Skeletal muscle tissue (tissue), 4 donors: ENCODE measurements around the gene UNC5CL. TPM values are rescaled to one million over a fixed set of nuclear protein-coding genes. Genes with fewer than 3 reads are reported as not detected.

ENCODE experiments used
- H3K27ac ChIP-seq: one replicate; pipeline ENCODE4 v1.7.0; 2013; ENCODE audit warnings: mild to moderate bottlenecking, low read depth, low read length, inconsistent platforms
- H3K27me3 ChIP-seq, 3 donors: one replicate each; pipeline ENCODE4 v1.7.0; 2013; ENCODE audit warnings: low read length in 3 of 3; ENCODE audit not compliant: control insufficient read depth in 3 of 3, insufficient read depth in 3 of 3
- H3K36me3 ChIP-seq, 3 donors: one replicate each; pipeline ENCODE4 v1.7.0; 2013; ENCODE audit warnings: low read length in 3 of 3; ENCODE audit not compliant: control insufficient read depth in 3 of 3, insufficient read depth in 3 of 3
- H3K4me1 ChIP-seq, 3 donors: one replicate each; pipeline ENCODE4 v1.7.0; 2013; ENCODE audit warnings: low read length in 3 of 3, mild to moderate bottlenecking in 3 of 3; ENCODE audit not compliant: control insufficient read depth in 3 of 3, insufficient read depth in 3 of 3
- H3K4me3 ChIP-seq, 3 donors: one replicate each; pipeline ENCODE4 v1.7.0; 2013; ENCODE audit warnings: low read length in 3 of 3
- H3K9ac ChIP-seq, 3 donors: one replicate each; pipeline ENCODE4 v1.7.0; 2013; ENCODE audit warnings: low read length in 3 of 3, mild to moderate bottlenecking in 3 of 3, moderate library complexity in 2 of 3, low read depth in 1 of 3
- H3K9me3 ChIP-seq, 3 donors: one replicate each; pipeline ENCODE4 v1.7.0; 2013; ENCODE audit warnings: low read length in 3 of 3; ENCODE audit not compliant: control insufficient read depth in 3 of 3
- total RNA-seq: library from RNA; depleted of rRNA; stranded (reverse); fragments of >200 nt; gene quantifications from one replicate; pipeline ENCODE4 v1.2.3, GENCODE V29; 2014
- donor health status: Osteomylitis.

The UNC5CL gene
- total RNA-seq, 1 donor from 2014 or later: 2.1 TPM

GRCh38 chr6:40998661-40999060, 40.4 kb downstream of the UNC5CL start:
- Histone ChIP-seq H3K4me3 (no peak overlapping the region), H3K27ac (peak overlapping the region; percentile 26), H3K9ac (no peak overlapping the region), H3K36me3 (no peaks in the 10 kb centered on the region), H3K4me1 (peaks cover 24 to 35% (median 32%) of the 10 kb centered on the region in 3 donors), H3K27me3 (no peaks in the 10 kb centered on the region), H3K9me3 (no peaks in the 10 kb centered on the region)

DNA sequence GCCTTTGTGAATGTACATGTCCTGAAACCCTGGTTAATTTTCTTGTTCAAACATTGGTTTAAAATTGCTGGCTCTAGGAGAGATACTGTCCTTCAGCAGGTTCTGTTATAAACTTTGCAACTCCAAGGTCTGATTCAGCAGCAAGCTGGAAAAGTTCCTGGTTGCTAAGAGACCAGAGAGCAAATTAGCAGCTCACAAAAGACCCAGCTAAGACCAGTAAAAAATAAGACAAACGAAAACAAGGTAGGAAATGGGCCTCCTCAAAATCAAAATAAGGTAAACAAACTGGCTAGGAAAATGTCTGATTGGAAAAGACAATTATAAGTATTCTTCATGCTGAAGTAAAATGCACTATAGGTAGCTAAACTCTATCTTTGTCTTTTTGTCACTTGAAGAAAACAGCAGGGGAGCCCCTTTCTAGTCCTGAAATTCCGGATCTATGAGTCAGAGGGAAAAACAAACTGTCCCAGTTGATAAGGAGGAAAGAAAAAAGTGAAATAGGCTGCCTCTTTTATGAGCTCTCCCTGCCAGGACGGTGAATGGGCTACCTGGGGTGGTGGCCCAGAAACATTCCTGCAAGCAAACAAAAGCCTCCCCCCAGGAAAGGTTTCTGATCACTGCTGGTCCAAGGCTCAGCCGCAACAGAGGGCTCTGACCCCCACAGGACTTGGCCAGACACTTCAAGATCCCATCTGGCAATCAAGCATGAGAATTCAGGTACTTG, 41.6 kb downstream of the UNC5CL start:
- H3K4me1 ChIP-seq: peaks cover 19 to 30% (median 24%) of the 10 kb centered on the region in 3 donors
- H3K27ac ChIP-seq: no peak overlapping the region
- H3K9me3 ChIP-seq: no peaks in the 10 kb centered on the region
- no peaks in the 10 kb centered on the region for H3K27me3 ChIP-seq
- no peak overlapping the region for H3K4me3 ChIP-seq
- no peaks in the 10 kb centered on the region for H3K36me3 ChIP-seq
- peak overlapping the region in 1 of 3 donors; percentile 26 for H3K9ac ChIP-seq

DNA sequence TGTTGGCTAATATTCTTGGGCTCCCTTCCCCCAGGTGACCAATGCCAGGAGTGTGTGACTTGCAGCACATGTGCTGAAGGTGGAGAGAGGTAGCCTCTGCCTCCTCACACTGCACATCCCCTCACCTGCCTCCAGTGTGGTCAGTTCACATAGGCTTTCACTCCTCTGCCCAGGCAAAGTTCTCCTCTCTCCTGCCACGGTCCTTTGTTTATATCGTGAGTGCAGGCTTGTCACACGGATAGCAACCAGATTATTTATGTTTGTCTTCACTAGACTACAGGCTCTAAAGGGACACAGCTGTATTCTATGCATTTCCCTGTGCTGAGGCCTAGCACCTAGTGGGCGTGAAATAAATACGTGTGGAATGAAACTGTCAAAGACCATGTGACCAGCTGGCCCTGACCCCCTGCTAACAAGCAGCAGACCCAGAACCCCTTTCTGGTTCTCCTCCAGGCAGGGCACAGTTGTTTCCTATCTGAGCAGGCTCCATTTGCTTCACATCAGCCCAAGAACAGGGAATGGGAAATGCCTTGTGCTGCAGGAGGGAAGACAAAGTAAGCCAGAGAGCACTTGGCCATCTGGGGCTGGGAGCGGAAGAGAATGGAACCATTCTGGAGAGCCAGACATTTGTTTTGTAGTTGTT, 42.3 kb downstream of the UNC5CL start:
- Histone ChIP-seq H3K9ac (no peak overlapping the region), H3K27ac (no peak overlapping the region), H3K27me3 (no peaks in the 10 kb centered on the region), H3K9me3 (no peaks in the 10 kb centered on the region), H3K4me1 (peaks cover 13 to 24% (median 17%) of the 10 kb centered on the region in 3 donors), H3K36me3 (no peaks in the 10 kb centered on the region), H3K4me3 (no peak overlapping the region)

GRCh38 chr6:40992746-40993145, 46.3 kb downstream of the UNC5CL start:
- Histone ChIP-seq H3K27ac (no peak overlapping the region), H3K36me3 (no peaks in the 10 kb centered on the region), H3K4me1 (peaks cover 8 to 11% (median 10%) of the 10 kb centered on the region in 3 donors), H3K27me3 (no peaks in the 10 kb centered on the region), H3K9me3 (no peaks in the 10 kb centered on the region), H3K4me3 (no peak overlapping the region), H3K9ac (no peak overlapping the region)

- Histone ChIP-seq H3K9ac (no peak overlapping the region), H3K9me3 (no peaks in the 10 kb centered on the region), H3K27me3 (no peaks in the 10 kb centered on the region), H3K36me3 (no peaks in the 10 kb centered on the region), H3K27ac (no peak overlapping the region), H3K4me3 (no peak overlapping the region), H3K4me1 (peaks cover 0 to 2% (median 0%) of the 10 kb centered on the region in 3 donors)
Observed at GRCh38 chr6:40990301-40990700, 48.7 kb downstream of the UNC5CL start.

DNA sequence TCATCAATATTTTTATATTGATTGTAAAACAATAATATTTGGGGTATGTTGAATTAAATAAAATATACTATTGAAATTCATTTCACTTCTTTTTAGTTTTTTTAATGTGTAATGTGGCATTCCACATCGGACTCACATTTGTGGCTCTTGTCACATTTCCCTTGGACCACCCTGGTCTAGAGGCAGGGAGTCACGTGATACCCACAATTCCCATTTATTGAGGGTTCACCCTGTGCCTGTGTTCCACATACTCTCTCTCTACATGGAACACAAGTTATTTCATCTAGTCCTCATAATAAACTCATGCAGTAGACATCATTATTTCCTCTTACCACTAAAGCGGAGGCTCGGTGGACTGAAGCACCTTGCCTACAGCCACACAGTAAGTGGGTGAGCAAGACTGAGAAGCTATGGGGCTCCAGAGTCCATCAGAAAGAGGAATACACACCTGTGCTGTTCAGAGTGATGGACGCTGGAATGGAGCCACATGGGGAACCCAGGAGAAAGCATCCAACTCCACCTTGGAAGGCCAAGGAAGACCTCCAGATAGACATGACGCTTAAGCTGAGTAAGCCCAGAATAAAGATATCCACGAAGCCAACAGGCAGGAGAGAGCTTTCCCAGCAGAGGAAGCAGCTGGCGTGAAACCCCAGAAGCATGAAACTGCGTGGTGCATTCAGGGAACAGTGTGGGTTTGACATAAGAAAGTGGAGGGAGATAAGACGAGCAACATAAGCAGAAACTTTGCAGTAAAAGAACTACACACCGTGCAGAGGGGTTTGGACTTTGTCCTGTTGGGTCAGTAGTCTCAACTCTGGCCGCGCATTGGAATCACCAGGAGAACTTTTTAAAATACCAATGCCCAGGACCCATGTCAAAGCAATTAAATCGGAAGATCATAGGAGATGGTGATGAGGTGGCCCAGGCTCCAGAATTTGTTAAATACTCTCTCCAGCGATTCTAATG, 49.5 kb downstream of the UNC5CL start:
- Histone ChIP-seq H3K9ac (no peak overlapping the region), H3K9me3 (no peaks in the 10 kb centered on the region), H3K27me3 (no peaks in the 10 kb centered on the region), H3K36me3 (no peaks in the 10 kb centered on the region), H3K27ac (no peak overlapping the region), H3K4me3 (no peak overlapping the region), H3K4me1 (peaks cover 0 to 2% (median 0%) of the 10 kb centered on the region in 3 donors)

- Histone ChIP-seq H3K9me3 (no peaks in the 10 kb centered on the region), H3K27me3 (no peaks in the 10 kb centered on the region), H3K27ac (no peak overlapping the region), H3K4me3 (no peak overlapping the region), H3K4me1 (peaks cover 0 to 2% (median 0%) of the 10 kb centered on the region in 3 donors), H3K9ac (no peak overlapping the region), H3K36me3 (no peaks in the 10 kb centered on the region)
Observed at GRCh38 chr6:40988634-40989033, 50.4 kb downstream of the UNC5CL start.

DNA sequence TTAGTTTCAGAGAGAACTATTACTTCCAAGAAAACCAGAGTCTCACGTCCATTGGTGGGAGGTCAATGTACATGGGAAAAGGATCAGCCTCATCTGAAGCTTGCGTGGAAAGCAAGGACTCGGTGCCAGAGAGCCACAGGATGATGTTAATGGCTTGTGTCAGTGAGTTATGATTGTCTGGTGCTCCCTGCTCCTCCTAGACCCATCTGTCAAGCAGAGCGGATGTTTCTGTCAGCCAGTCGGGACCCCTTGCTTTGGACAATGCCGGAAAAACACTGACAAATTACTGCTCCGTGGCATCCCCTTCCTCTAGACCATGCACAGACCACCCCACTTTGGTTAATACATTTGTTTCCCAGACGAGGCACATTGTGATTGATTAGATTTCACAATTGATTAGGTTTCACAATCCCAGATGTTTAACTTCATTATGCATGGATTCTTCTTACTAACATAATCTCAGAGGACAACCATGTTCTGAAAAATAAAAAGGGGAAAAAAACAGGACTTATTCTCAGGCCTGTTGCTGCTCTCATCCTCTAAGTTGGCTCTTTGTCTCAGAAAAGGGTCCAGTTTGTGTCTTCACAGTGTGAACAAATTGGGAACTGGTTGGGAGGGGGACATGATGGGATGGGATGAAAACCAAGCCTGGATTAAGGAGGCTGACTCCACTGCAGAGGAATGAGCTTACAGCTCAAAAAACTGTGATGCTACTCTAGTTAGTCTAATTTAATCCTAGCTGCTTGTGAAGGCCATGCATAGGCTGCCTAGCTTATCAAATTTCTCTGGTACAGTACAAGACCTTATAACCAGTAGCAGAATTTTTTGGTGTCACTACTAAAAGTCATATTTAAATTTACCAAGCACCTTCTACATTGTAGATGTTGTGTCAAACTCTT, 51.9 kb downstream of the UNC5CL start:
- Histone ChIP-seq H3K9me3 (no peaks in the 10 kb centered on the region), H3K36me3 (no peaks in the 10 kb centered on the region), H3K27me3 (peaks cover 0 to 2% (median 0%) of the 10 kb centered on the region in 3 donors), H3K4me3 (no peak overlapping the region), H3K27ac (no peak overlapping the region), H3K4me1 (no peaks in the 10 kb centered on the region), H3K9ac (no peak overlapping the region)

DNA sequence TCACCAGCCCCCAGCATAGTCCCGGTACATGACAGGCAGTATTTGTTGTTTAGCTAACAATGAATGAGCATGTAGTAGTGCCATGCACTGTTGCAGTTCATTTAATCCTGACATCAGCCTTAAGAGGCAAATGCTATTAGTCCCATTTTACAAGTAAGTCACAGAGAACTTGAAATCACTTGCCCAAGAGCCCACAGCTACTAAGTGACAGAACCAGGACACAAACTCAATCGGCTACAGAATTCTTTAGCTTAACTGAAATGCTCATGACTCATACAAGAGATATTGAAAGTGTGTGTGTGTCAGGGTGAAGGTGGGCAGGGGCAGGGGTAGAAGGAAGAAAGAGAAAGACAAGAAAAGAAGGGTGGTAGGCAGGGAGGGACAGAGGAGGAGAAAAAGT, 52.7 kb downstream of the UNC5CL start:
- H3K9me3 ChIP-seq: no peaks in the 10 kb centered on the region
- no peak overlapping the region for H3K27ac ChIP-seq
- no peak overlapping the region for H3K4me3 ChIP-seq
- H3K36me3 ChIP-seq: no peaks in the 10 kb centered on the region
- no peaks in the 10 kb centered on the region for H3K4me1 ChIP-seq
- peaks cover 0 to 2% (median 0%) of the 10 kb centered on the region in 3 donors for H3K27me3 ChIP-seq
- H3K9ac ChIP-seq: no peak overlapping the region
